Hematopoietic multipotent progenitor cell treated with erythropoietin and hydrocortisone succinate and interleukin-3 and kit ligand, for 15 days (in vitro differentiated cells): ENCODE results near the gene TUBGCP2.
"Not testable (repeated sequence)": the region's sequence is repeated elsewhere in the genome, so short reads cannot be mapped to it uniquely, and the experiment has no call there.

Experiments used
- DNase-seq: peaks from one replicate; pipeline ENCODE4 v3.0.0-alpha.2; 2015; ENCODE audit warnings: low spot score

The TUBGCP2 gene

GRCh38 chr10:133248334-133248715 lies 60.3 kb downstream of the TUBGCP2 start:
- DNase-seq, result no peak

- DNase-seq, result no peak
Measured at GRCh38 chr10:133247681-133248333, 60.9 kb downstream of the TUBGCP2 start.

DNA sequence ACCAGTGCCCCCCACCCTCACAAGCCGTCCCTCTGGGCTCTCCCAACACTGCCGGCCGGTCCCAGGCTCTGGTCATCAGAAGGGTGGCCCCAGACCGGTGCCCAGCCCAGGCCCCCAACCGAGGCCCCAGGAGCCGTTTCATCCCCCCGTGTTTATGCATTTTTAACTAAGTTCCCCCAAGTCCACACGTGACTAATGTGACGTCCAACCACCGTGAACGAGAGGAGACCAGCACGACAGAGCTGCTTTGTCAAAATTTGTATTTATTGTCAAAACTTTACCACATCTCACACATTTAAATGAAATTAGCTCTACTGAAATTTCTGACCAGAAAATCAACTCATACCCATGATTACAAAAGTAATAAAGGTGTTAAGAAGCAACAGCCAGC lies 62.4 kb downstream of the TUBGCP2 start:
- no peak for DNase-seq

- DNase-seq, result peak; percentile 93
Measured at GRCh38 chr10:133245439-133246235, 63.0 kb downstream of the TUBGCP2 start.

DNA sequence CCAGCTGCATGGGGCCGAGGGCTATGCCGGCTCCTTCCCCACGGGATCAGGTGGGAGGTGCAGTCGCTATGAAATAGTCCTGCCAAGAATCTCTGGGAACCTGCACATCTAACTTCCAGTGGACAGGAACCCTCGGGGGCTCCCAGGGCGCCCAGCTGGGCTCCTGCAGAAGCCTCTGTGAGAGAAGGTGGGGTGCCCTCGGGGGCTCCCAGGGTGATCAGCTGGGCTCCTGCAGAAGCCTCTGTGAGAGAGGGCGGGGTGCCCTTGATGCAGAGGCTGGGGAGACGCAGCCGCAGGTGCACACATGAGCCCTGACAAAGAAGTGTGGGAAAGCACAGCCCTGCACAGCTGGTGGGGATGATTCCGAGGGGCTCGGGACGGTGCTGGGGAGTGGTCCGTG lies 65.1 kb downstream of the TUBGCP2 start:
- no peak for DNase-seq

GRCh38 chr10:133242611-133243356 lies 65.9 kb downstream of the TUBGCP2 start:
- no peak for DNase-seq

DNA sequence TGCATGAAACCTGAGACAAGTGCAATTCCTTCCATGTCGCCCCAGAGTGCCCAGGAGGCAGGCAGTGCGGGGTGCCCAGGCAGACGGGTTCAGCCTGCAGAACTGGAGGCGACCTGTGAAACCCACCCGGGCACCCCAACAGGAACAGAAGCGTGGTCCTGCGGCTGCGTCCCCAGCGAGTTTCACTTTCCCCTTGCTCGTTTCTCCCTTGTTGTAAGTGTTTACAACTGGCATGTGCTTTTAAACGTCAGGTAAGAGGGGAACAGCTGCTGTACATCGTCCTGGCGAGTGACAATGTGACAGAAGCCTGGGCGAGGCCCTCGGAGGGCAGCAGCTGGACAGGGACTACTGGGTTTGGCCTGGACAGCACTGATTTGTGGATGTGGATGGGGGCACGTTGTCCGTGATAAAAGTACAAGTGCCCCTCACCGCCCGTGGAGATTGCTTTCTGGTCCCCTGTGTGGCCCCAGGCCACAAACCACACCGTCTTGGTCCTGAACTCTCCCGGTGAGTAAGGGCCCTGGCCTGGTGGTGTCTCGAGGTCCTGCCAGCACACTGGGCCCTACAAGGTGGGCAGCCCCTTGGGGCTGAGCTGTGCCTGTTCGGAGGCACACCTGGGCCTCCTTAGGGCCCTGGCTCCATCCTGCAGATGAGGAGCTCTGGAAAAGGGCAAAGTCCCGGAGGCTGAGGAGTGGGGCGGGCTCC lies 67.0 kb downstream of the TUBGCP2 start:
- DNase-seq, result no peak

- no peak for DNase-seq
Measured at GRCh38 chr10:133239990-133240389, 68.7 kb downstream of the TUBGCP2 start.

DNA sequence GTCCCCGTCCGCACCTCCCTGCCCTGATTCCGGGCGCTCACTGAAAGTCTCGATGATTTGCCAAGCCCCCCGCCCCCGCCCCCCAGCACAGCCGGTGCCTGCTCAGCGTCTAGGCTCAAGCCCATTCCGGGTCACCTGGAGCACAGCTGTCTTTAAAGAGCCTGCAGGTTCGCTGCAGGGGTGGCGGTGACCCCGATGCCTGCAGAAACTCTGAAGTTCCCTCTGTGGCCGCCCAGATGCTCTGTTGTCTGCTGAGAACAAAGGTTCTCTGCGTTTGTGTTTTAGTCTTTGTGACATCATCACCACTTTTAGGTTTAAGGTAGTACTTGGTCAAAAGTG lies 70.2 kb downstream of the TUBGCP2 start:
- DNase-seq, result no peak

- no peak for DNase-seq
Measured at GRCh38 chr10:133237588-133238465, 70.8 kb downstream of the TUBGCP2 start, which contains the start of gene VENTX. Gene VENTX (plus strand): TSS chr10:133237855. CDS start chr10:133237915, 60 bp downstream.

GRCh38 chr10:133237241-133237587 lies 71.5 kb downstream of the TUBGCP2 start:
- DNase-seq, result no peak

- DNase-seq, result no peak
Measured at GRCh38 chr10:133236401-133237240, 72.1 kb downstream of the TUBGCP2 start.

- DNase-seq, result no peak
Measured at GRCh38 chr10:133235932-133236331, 72.7 kb downstream of the TUBGCP2 start.

- no peak for DNase-seq
Measured at GRCh38 chr10:133235265-133235855, 73.3 kb downstream of the TUBGCP2 start.

DNA sequence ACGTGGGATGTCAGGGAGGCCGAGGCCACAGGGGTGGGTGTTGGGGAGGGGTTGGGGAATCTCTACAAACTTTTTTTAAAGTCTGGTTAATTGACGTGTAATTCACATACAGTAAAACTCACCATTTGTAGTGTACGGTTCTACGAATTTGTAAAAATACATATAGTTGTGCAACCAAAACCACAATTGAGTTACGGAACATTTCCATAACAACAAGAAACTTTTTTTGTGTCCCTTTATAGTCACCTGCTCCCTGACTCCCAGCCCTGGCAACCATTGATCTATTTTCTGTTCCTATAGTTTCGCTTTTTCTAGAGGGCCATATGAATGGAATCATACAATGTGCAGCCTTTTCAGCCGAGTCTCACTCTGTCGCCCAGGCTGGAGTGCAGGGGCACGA lies 73.9 kb downstream of the TUBGCP2 start:
- not testable (repeated sequence) for DNase-seq

DNA sequence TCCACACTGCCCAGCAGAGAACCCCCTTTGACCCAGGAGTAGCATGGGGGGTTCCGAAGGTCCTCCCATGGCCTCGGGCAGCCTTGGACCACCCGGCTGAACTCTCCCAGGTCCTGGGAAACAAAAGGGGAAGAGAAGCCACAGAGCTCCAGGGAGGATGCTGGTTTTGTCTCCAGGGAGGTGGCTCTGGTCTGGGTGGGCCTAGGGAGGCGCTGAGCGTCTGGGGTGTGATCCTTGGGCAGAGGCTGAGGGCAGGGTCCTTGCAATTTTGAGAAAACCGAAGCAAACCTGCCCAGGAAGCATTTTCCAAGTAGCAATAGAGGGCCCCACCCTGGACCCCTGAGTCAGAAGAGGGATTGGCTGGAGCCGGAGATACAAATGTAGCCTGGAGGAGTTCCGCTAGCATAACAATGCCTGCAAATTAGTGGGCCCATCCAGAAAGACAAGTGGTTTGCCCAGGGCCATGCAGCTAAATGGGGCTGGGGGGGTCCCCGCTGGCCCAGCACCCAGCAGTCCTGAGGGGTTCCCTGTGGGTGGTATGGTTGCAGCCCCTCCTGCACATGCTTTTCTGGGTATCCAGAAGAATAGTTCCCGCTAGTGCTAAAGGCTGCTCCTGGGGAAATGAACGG lies 76.6 kb downstream of the TUBGCP2 start:
- DNase-seq, result no peak

DNA sequence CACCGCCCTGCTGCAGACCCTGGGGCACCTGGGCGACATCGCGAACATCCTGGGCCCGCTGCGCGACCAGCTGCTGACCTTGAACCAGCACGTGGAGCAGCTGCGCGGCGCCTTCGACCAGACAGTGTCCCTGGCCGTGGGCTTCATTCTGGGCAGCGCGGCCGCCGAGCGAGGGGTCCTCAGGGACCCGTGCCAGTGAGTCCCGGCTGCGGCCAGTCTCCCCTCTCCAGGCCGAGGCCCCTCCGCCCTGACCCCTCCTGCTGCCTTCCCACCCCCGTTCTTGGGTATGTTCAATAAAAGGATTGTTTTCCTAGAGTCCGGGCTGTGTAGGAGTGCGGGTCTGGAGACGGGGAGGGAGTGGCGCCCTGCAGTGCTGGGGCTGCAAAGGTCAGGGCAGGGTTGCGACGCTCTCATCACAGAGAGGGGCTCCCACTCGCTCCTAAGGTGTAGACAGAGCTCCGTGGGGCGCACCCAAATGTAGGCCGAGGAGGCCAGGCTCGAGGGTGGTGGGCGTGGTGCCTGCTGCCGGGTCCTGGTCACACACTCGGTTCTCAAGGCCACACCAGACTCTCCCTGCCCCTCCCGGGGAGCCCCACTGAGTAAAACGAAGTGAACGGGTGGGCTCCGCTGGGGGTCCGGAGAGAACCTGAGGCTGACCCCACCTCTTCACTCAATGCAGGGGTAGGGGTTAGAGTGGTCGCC lies 77.3 kb downstream of the TUBGCP2 start:
- no peak for DNase-seq

GRCh38 chr10:133230387-133231195 lies 78.1 kb downstream of the TUBGCP2 start:
- DNase-seq, result no peak
